H9 (cell line): ENCODE measurements around the gene AKAP9. TPM values are rescaled to one million over a fixed set of nuclear protein-coding genes. Genes with fewer than 3 reads are reported as not detected.

Experiments
- DNase-seq: peaks from one replicate; pipeline ENCODE4 v3.0.0-alpha.2; 2017
- H2AFZ ChIP-seq: one replicate; pipeline ENCODE4 v1.6.1; 2013; ENCODE audit warnings: mild to moderate bottlenecking, low read length, control low read depth, moderate library complexity
- H2AK5ac ChIP-seq: 2 replicates; pipeline ENCODE4 v1.6.1; 2013; ENCODE audit warnings: low read length, control low read depth, mixed read lengths; ENCODE audit not compliant: insufficient read length
- H2BK120ac ChIP-seq: one replicate; pipeline ENCODE4 v1.6.1; 2013; ENCODE audit warnings: low read depth, mild to moderate bottlenecking, low read length, control low read depth, inconsistent platforms; ENCODE audit not compliant: poor library complexity, severe bottlenecking
- H2BK12ac ChIP-seq: 2 replicates; pipeline ENCODE4 v1.6.1; 2013; ENCODE audit warnings: low read length, control low read depth, mixed read lengths, low read depth; ENCODE audit not compliant: insufficient read length
- H2BK15ac ChIP-seq: 2 replicates; pipeline ENCODE4 v1.6.1; 2013; ENCODE audit warnings: low read depth, low read length, control low read depth
- H2BK20ac ChIP-seq: one replicate; pipeline ENCODE4 v1.6.1; 2013; ENCODE audit warnings: low read depth, mild to moderate bottlenecking, low read length, control low read depth, inconsistent platforms; ENCODE audit not compliant: poor library complexity, severe bottlenecking
- H2BK5ac ChIP-seq: 2 replicates; pipeline ENCODE4 v1.6.1; 2013; ENCODE audit warnings: low read length, control low read depth, mixed read lengths; ENCODE audit not compliant: insufficient read length
- H3K14ac ChIP-seq: 2 replicates; pipeline ENCODE4 v1.6.1; 2013; ENCODE audit warnings: low read length, control low read depth; ENCODE audit not compliant: insufficient read depth
- H3K18ac ChIP-seq: 2 replicates; pipeline ENCODE4 v1.6.1; 2013; ENCODE audit warnings: low read depth, mild to moderate bottlenecking, mixed read lengths, low read length, control low read depth; ENCODE audit not compliant: insufficient read length
- H3K23ac ChIP-seq: 2 replicates; pipeline ENCODE4 v1.6.1; 2013; ENCODE audit warnings: low read length, control low read depth, mixed read lengths, low read depth; ENCODE audit not compliant: insufficient read length
- H3K23me2 ChIP-seq: 2 replicates; pipeline ENCODE4 v1.6.1; 2013; ENCODE audit warnings: low read depth, mild to moderate bottlenecking, mixed read lengths, low read length, control low read depth; ENCODE audit not compliant: insufficient read length, poor library complexity, severe bottlenecking
- H3K27ac ChIP-seq: 2 replicates; pipeline ENCODE4 v1.5.1; 2013; ENCODE audit warnings: low read length, control low read depth, mixed read lengths, low read depth; ENCODE audit not compliant: insufficient read length
- H3K27me3 ChIP-seq: 2 replicates; pipeline ENCODE4 v1.6.1; 2013; ENCODE audit warnings: low read length, control low read depth, inconsistent platforms; ENCODE audit not compliant: insufficient read depth
- H3K4ac ChIP-seq: 2 replicates; pipeline ENCODE4 v1.6.1; 2013; ENCODE audit warnings: low read depth, mild to moderate bottlenecking, control low read depth, inconsistent platforms, low read length, moderate library complexity
- H3K4me1 ChIP-seq: 2 replicates; pipeline ENCODE4 v1.6.1; 2013; ENCODE audit warnings: low read length, control low read depth, inconsistent platforms; ENCODE audit not compliant: insufficient read depth
- H3K4me2 ChIP-seq: 2 replicates; pipeline ENCODE4 v1.6.1; 2013; ENCODE audit warnings: low read length, control low read depth, mixed read lengths; ENCODE audit not compliant: insufficient read length, insufficient read depth
- H3K56ac ChIP-seq: 2 replicates; pipeline ENCODE4 v1.6.1; 2013; ENCODE audit warnings: low read depth, mild to moderate bottlenecking, mixed read lengths, low read length, control low read depth; ENCODE audit not compliant: insufficient read length
- H3K79me1 ChIP-seq: 2 replicates; pipeline ENCODE4 v1.6.1; 2013; ENCODE audit warnings: low read depth, mild to moderate bottlenecking, moderate library complexity, low read length, control low read depth, inconsistent platforms; ENCODE audit not compliant: insufficient read depth, poor library complexity, severe bottlenecking
- H3K79me2 ChIP-seq: 2 replicates; pipeline ENCODE4 v1.6.1; 2013; ENCODE audit warnings: low read length, control low read depth, inconsistent platforms; ENCODE audit not compliant: insufficient read depth
- H3K9ac ChIP-seq: 2 replicates; pipeline ENCODE4 v1.6.1; 2013; ENCODE audit warnings: low read length, control low read depth, mixed read lengths; ENCODE audit not compliant: insufficient read length; ENCODE audit errors: extremely low read depth
- H3K9me3 ChIP-seq: one replicate; pipeline ENCODE4 v1.6.1; 2013; ENCODE audit warnings: low read depth, low read length, inconsistent platforms; ENCODE audit not compliant: control insufficient read depth
- H3T11ph ChIP-seq: one replicate; pipeline ENCODE4 v1.6.1; 2013; ENCODE audit warnings: mild to moderate bottlenecking, low read length, control low read depth, inconsistent platforms
- H4K20me1 ChIP-seq: one replicate; pipeline ENCODE4 v1.6.1; 2013; ENCODE audit not compliant: control insufficient read depth, insufficient read length, insufficient read depth
- H4K5ac ChIP-seq: 2 replicates; pipeline ENCODE4 v1.6.1; 2013; ENCODE audit warnings: low read depth, mild to moderate bottlenecking, mixed read lengths, low read length, control low read depth; ENCODE audit not compliant: insufficient read length
- H4K8ac ChIP-seq: replicated peaks from 2 replicates; pipeline ENCODE4 v1.6.1; 2013; ENCODE audit warnings: low read length, control low read depth, mixed read lengths, low read depth; ENCODE audit not compliant: insufficient read length
- H4K91ac ChIP-seq: 2 replicates; pipeline ENCODE4 v1.6.1; 2013; ENCODE audit warnings: low read depth, mild to moderate bottlenecking, moderate library complexity, mixed read lengths, low read length, control low read depth; ENCODE audit not compliant: insufficient read length
- H3K27ac Mint-ChIP-seq, 3 experiments: 2 replicates in 2 of 3; 3 replicates in 1 of 3; pipeline ENCODE4 v1.8.0; 2020 to 2021; ENCODE audit warnings: mixed read lengths in 3 of 3, mild to moderate bottlenecking in 1 of 3, moderate library complexity in 1 of 3
- H3K27me3 Mint-ChIP-seq: 2 replicates; pipeline ENCODE4 v1.8.0; 2021; ENCODE audit warnings: low read depth, mild to moderate bottlenecking, moderate library complexity, mixed read lengths
- H3K36me3 Mint-ChIP-seq, 3 experiments: 2 replicates in 2 of 3; 3 replicates in 1 of 3; pipeline ENCODE4 v1.8.0; 2020 to 2021; ENCODE audit warnings: low read depth in 3 of 3, mixed read lengths in 3 of 3; ENCODE audit not compliant: insufficient read depth in 1 of 3
- H3K4me1 Mint-ChIP-seq, 2 experiments: 2 replicates each; pipeline ENCODE4 v1.8.0; 2020; ENCODE audit warnings: mixed read lengths in 2 of 2
- H3K4me3 Mint-ChIP-seq, 2 experiments: 2 replicates in 1 of 2; 3 replicates in 1 of 2; pipeline ENCODE4 v1.8.0; 2020 to 2021; ENCODE audit warnings: mild to moderate bottlenecking in 2 of 2, mixed read lengths in 2 of 2, moderate library complexity in 1 of 2
- H3K9me3 Mint-ChIP-seq, 2 experiments: 2 replicates in 1 of 2; 3 replicates in 1 of 2; pipeline ENCODE4 v1.8.0; 2020; ENCODE audit warnings: mild to moderate bottlenecking in 2 of 2, mixed read lengths in 2 of 2, moderate library complexity in 1 of 2
- CTCF ChIP-seq: fragments of 200-600 bp; sonication (generic); conservative IDR thresholded peaks from 3 replicates; pipeline ENCODE4 v1.8.0; 2021; ENCODE audit warnings: antibody characterized with exemption, mild to moderate bottlenecking
- WGBS: extraction: QIAGEN DNeasy Blood & Tissue Kit; methylation state at CpG from one replicate; pipeline ENCODE4 v1.1.7; 2013; ENCODE audit warnings: missing lambda C conversion rate, low lambda C conversion rate, mixed read lengths; ENCODE audit not compliant: insufficient read length; ENCODE audit errors: extremely low coverage; 5-methylcytosine and 5-hydroxymethylcytosine counted together
- total RNA-seq: library from RNA; stranded (reverse); gene quantifications from 2 replicates; pipeline ENCODE4 v1.2.1, GENCODE V29; 2021

The AKAP9 gene
- total RNA-seq, 1 experiment from 2014 or later: 22.4 TPM

DNA sequence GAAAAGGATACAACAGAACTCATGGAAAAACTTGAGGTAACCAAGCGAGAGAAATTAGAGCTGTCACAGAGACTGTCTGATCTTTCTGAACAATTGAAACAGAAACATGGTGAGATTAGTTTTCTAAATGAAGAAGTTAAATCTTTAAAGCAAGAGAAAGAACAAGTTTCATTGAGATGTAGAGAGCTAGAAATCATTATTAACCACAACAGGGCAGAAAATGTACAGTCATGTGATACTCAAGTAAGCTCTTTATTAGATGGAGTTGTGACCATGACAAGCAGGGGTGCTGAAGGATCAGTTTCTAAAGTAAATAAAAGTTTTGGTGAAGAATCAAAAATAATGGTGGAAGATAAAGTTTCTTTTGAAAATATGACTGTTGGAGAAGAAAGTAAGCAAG is 62.1 kb downstream of the AKAP9 start:
- Histone ChIP-seq H2BK12ac (no peak overlapping the region), H3K9ac (no peak overlapping the region), H3K23ac (no peak overlapping the region), H3K27me3 (no peaks in the 10 kb centered on the region), H3K27ac (no peak overlapping the region), H3K18ac (no peak overlapping the region), H3K56ac (no peak overlapping the region), H3T11ph (no peak overlapping the region), H3K9me3 (no peaks in the 10 kb centered on the region), H3K4ac (no peak overlapping the region), H2BK20ac (no peak overlapping the region), H2BK120ac (no peak overlapping the region), H3K23me2 (no peaks in the 10 kb centered on the region), H3K14ac (no peak overlapping the region), H3K4me2 (no peak overlapping the region), H4K20me1 (no peaks in the 10 kb centered on the region), H3K79me1 (no peaks in the 10 kb centered on the region), H2AK5ac (no peak overlapping the region), H4K8ac (no peak overlapping the region), H4K5ac (no peak overlapping the region), H4K91ac (no peak overlapping the region), H3K79me2 (no peaks in the 10 kb centered on the region), H2AFZ (no peak overlapping the region), H3K4me1 (no peaks in the 10 kb centered on the region), H2BK5ac (no peak overlapping the region), H2BK15ac (no peak overlapping the region)
- WGBS: no CpG with 5 or more reads among the region's 1 CpG
- Mint-ChIP-seq H3K27ac (no peak overlapping the region), H3K27me3 (no peaks in the 10 kb centered on the region), H3K4me1 (no peaks in the 10 kb centered on the region), H3K4me3 (no peak overlapping the region), H3K9me3 (peaks cover 3 to 7% of the 10 kb centered on the region in 2 experiments; a peak in 2 of 5 replicates), H3K36me3 (peaks cover 40 to 50% (median 41%) of the 10 kb centered on the region in 3 experiments)
- no peak for TF ChIP-seq CTCF
- DNase-seq: no peak
